HEK293 (cell line): Measurements from ENCODE around the gene UNC80.

Experiments used
- CTCF ChIA-PET: fragments of 350-600 bp; formaldehyde crosslinking; extraction: SDS; loops from one replicate; lab custom pipeline; 2021; ENCODE audit warnings: antibody characterized with exemption; lab: Yijun Ruan, JAX
- POLR2A ChIA-PET: fragments of 300-600 bp; formaldehyde crosslinking; extraction: SDS; loops from one replicate; lab custom pipeline; 2020; ENCODE audit warnings: antibody characterized with exemption, inconsistent platforms; lab: Yijun Ruan, JAX
- H3K27ac ChIP-seq: fragments of 200-500 bp; sonication (Bioruptor generic); 2 replicates; pipeline ENCODE4 v1.5.1; 2014; ENCODE audit warnings: low read depth, low read length, control low read depth, inconsistent platforms; ENCODE audit errors: extremely low read depth
- H3K36me3 ChIP-seq, 2 experiments: fragments of 200-500 bp in 1 of 2; sonication (Bioruptor generic) in 1 of 2; 1 replicate in 1 of 2; 2 replicates in 1 of 2; pipeline ENCODE4 v1.5.1; 2014 to 2017; ENCODE audit warnings: inconsistent platforms in 2 of 2, low read length in 2 of 2; ENCODE audit not compliant: control insufficient read depth in 2 of 2, insufficient read depth in 1 of 2
- H3K4me1 ChIP-seq: fragments of 200-500 bp; sonication (Bioruptor generic); 2 replicates; pipeline ENCODE4 v1.5.1; 2014; ENCODE audit warnings: mild to moderate bottlenecking, low read length, inconsistent platforms; ENCODE audit not compliant: control insufficient read depth, insufficient read depth
- H3K4me3 ChIP-seq: 2 replicates; pipeline ENCODE4 v1.5.1; 2011; ENCODE audit warnings: low read depth, mild to moderate bottlenecking, control low read depth, low read length, moderate library complexity
- H3K9me3 ChIP-seq: fragments of 200-500 bp; sonication (Bioruptor generic); 2 replicates; pipeline ENCODE4 v1.5.1; 2014; ENCODE audit warnings: low read depth, low read length, inconsistent platforms; ENCODE audit not compliant: control insufficient read depth, insufficient read depth
- GLIS2 ChIP-seq: fragments of 450-650 bp; formaldehyde crosslinking; IDR thresholded peaks from 2 replicates; pipeline ENCODE4 v1.5.1; 2016; ENCODE audit warnings: missing biosample characterization, missing genetic modification characterization
- MEIS1 ChIP-seq: sonication (generic); formaldehyde crosslinking; IDR thresholded peaks from 2 replicates; pipeline ENCODE4 v1.8.1; 2022; ENCODE audit warnings: missing genetic modification reagents, mild to moderate bottlenecking, borderline replicate concordance
- REPIN1 ChIP-seq: fragments of 450-650 bp; formaldehyde crosslinking; IDR thresholded peaks from 2 replicates; pipeline ENCODE4 v1.5.1; 2017; ENCODE audit warnings: missing biosample characterization, missing genetic modification characterization, low read depth
- REST ChIP-seq: fragments of 450-650 bp; formaldehyde crosslinking; IDR thresholded peaks from 2 replicates; pipeline ENCODE4 v1.5.1; 2016; ENCODE audit warnings: missing biosample characterization, missing genetic modification characterization
- SP7 ChIP-seq: fragments of 450-650 bp; formaldehyde crosslinking; IDR thresholded peaks from 2 replicates; pipeline ENCODE4 v1.5.1; 2016; ENCODE audit warnings: missing biosample characterization, missing genetic modification characterization
- TCF7L2 ChIP-seq: IDR thresholded peaks from 2 replicates; pipeline ENCODE4 v1.6.1; 2011; ENCODE audit warnings: low read depth, mild to moderate bottlenecking, inconsistent platforms, low read length, moderate library complexity, borderline replicate concordance
- ZBTB11 ChIP-seq: fragments of 450-650 bp; formaldehyde crosslinking; conservative IDR thresholded peaks from 2 replicates; pipeline ENCODE4 v1.5.1; 2016; ENCODE audit warnings: low read depth, missing biosample characterization, missing genetic modification characterization
- ZFHX2 ChIP-seq: fragments of 450-650 bp; formaldehyde crosslinking; conservative IDR thresholded peaks from 2 replicates; pipeline ENCODE4 v1.5.1; 2016; ENCODE audit warnings: missing biosample characterization, missing genetic modification characterization
- ZIC2 ChIP-seq: fragments of 450-650 bp; formaldehyde crosslinking; IDR thresholded peaks from 2 replicates; pipeline ENCODE4 v1.5.1; 2016; ENCODE audit warnings: missing biosample characterization, missing genetic modification characterization
- ZNF146 ChIP-seq: fragments of 450-650 bp; formaldehyde crosslinking; IDR thresholded peaks from 2 replicates; pipeline ENCODE4 v1.5.1; 2016; ENCODE audit warnings: missing biosample characterization, missing genetic modification characterization
- ZNF202 ChIP-seq: fragments of 450-650 bp; formaldehyde crosslinking; IDR thresholded peaks from 2 replicates; pipeline ENCODE4 v1.5.1; 2016; ENCODE audit warnings: missing biosample characterization, missing genetic modification characterization, borderline replicate concordance
- ZNF214 ChIP-seq: fragments of 450-650 bp; formaldehyde crosslinking; IDR thresholded peaks from 2 replicates; pipeline ENCODE4 v1.5.1; 2017; ENCODE audit warnings: missing biosample characterization, mild to moderate bottlenecking, missing genetic modification characterization, borderline replicate concordance
- ZNF280C ChIP-seq: fragments of 450-650 bp; formaldehyde crosslinking; IDR thresholded peaks from 2 replicates; pipeline ENCODE4 v1.5.1; 2016; ENCODE audit warnings: missing biosample characterization, missing genetic modification characterization
- ZNF394 ChIP-seq: fragments of 450-650 bp; formaldehyde crosslinking; IDR thresholded peaks from 2 replicates; pipeline ENCODE4 v1.5.1; 2016; ENCODE audit warnings: missing biosample characterization, missing genetic modification characterization, mild to moderate bottlenecking, moderate library complexity, borderline replicate concordance
- ZNF571 ChIP-seq: fragments of 450-650 bp; formaldehyde crosslinking; IDR thresholded peaks from 2 replicates; pipeline ENCODE4 v1.5.0; 2017; ENCODE audit warnings: missing biosample characterization, missing genetic modification characterization
- ZNF610 ChIP-seq: fragments of 450-650 bp; formaldehyde crosslinking; IDR thresholded peaks from 2 replicates; pipeline ENCODE4 v1.5.1; 2016; ENCODE audit warnings: missing biosample characterization, missing genetic modification characterization, borderline replicate concordance
- ZNF654 ChIP-seq: fragments of 450-650 bp; formaldehyde crosslinking; IDR thresholded peaks from 2 replicates; pipeline ENCODE4 v1.5.1; 2016; ENCODE audit warnings: low read depth, missing biosample characterization, missing genetic modification characterization
- ZNF664 ChIP-seq: fragments of 450-650 bp; formaldehyde crosslinking; IDR thresholded peaks from 2 replicates; pipeline ENCODE4 v1.5.1; 2016; ENCODE audit warnings: missing biosample characterization, missing genetic modification characterization
- ZNF747 ChIP-seq: fragments of 450-650 bp; formaldehyde crosslinking; IDR thresholded peaks from 2 replicates; pipeline ENCODE4 v1.5.1; 2016; ENCODE audit warnings: missing biosample characterization, missing genetic modification characterization
- ZNF76 ChIP-seq: fragments of 450-650 bp; formaldehyde crosslinking; IDR thresholded peaks from 2 replicates; pipeline ENCODE4; 2016; ENCODE audit warnings: low read depth, missing biosample characterization, missing genetic modification characterization, borderline replicate concordance
- ZNF785 ChIP-seq: fragments of 450-650 bp; formaldehyde crosslinking; IDR thresholded peaks from 2 replicates; pipeline ENCODE4 v1.5.1; 2016; ENCODE audit warnings: missing biosample characterization, missing genetic modification characterization
- ZNF792 ChIP-seq: fragments of 450-650 bp; formaldehyde crosslinking; IDR thresholded peaks from 2 replicates; pipeline ENCODE4 v1.5.1; 2016; ENCODE audit warnings: missing biosample characterization, missing genetic modification characterization
- TF ChIP-seq, protein P1 (sequence below): fragments of 450-650 bp; formaldehyde crosslinking; IDR thresholded peaks from 2 replicates; pipeline ENCODE4 v1.5.1; 2016; ENCODE audit warnings: missing biosample characterization, missing genetic modification characterization, low read depth
- TF ChIP-seq, protein P2 (sequence below): fragments of 450-650 bp; formaldehyde crosslinking; IDR thresholded peaks from 2 replicates; pipeline ENCODE4 v1.5.1; 2017; ENCODE audit warnings: missing biosample characterization, missing genetic modification characterization

The UNC80 gene

DNA sequence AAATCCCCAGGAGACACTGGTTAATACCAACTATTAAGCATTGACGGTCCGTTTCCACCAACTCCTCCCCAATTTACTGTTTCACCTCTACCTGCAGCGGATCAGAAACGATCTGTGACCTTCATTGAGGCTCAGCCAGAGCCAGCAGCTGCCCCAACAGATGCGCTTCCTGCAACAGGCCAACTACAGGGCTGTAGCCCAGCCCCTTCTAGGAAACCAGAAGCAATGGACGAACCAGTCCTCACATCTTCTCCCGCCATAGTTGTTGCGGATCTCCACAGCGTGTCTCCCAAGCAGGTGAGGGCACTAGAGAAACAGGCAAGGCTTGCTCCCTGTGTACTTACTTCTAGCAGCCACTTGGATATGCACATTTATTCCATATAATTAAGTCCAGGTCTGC, 222.3 kb downstream of the UNC80 start:
- POLR2A ChIA-PET, result no interaction called here
- Histone ChIP-seq H3K4me3 (no peak overlapping the region), H3K4me1 (no peaks in the 10 kb centered on the region), H3K9me3 (no peaks in the 10 kb centered on the region), H3K27ac (no peak overlapping the region), H3K36me3 (no peaks in the 10 kb centered on the region)
- TF ChIP-seq ZNF654 (no peak), ZNF394 (tag by site-specific recombination) (no peak), GLIS2 (tag by site-specific recombination) (no peak), ZNF76 (tag by site-specific recombination) (no peak), ZNF571 (no peak), ZNF785 (tag by site-specific recombination) (no peak), ZNF747 (tag by site-specific recombination) (no peak), REST (tag by site-specific recombination) (no peak), TCF7L2 (no peak), ZNF792 (no peak), SP7 (tag by site-specific recombination) (no peak), ZIC2 (tag by site-specific recombination) (no peak), ZNF664 (tag by site-specific recombination) (no peak), ZNF214 (tag by site-specific recombination) (no peak), ZNF610 (tag by site-specific recombination) (no peak), REPIN1 (tag by site-specific recombination) (no peak)
- TF ChIP-seq, protein P1, sequence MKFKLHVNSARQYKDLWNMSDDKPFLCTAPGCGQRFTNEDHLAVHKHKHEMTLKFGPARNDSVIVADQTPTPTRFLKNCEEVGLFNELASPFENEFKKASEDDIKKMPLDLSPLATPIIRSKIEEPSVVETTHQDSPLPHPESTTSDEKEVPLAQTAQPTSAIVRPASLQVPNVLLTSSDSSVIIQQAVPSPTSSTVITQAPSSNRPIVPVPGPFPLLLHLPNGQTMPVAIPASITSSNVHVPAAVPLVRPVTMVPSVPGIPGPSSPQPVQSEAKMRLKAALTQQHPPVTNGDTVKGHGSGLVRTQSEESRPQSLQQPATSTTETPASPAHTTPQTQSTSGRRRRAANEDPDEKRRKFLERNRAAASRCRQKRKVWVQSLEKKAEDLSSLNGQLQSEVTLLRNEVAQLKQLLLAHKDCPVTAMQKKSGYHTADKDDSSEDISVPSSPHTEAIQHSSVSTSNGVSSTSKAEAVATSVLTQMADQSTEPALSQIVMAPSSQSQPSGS, result no peak
- TF ChIP-seq, protein P2, sequence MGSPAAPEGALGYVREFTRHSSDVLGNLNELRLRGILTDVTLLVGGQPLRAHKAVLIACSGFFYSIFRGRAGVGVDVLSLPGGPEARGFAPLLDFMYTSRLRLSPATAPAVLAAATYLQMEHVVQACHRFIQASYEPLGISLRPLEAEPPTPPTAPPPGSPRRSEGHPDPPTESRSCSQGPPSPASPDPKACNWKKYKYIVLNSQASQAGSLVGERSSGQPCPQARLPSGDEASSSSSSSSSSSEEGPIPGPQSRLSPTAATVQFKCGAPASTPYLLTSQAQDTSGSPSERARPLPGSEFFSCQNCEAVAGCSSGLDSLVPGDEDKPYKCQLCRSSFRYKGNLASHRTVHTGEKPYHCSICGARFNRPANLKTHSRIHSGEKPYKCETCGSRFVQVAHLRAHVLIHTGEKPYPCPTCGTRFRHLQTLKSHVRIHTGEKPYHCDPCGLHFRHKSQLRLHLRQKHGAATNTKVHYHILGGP (tag by site-specific recombination), result no peak
- CTCF ChIA-PET, result interaction anchor here (1.3 to 2.7 kb wide), 2 partner anchors 202 kb away, joined by 5 to 16 read pairs; no protein-coding TSS in a partner anchor

DNA sequence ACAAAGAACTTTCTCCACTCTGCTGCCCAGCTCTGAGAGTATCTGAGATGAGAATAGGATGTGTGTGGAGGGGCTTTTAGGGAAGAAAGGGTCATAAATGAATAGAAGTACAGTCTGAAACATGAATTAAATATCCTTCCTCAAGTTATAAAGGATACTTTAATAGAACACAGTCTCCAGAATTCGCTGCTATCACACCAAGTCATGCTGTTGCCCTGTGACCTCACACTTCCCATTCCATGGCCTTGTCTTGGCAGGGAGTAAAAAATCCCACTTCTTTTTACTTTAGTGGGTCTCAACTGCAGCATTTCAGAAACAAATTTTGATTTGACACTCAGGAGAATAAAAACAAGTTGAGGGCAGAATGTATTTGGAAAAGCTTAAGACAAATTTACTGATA, 227.0 kb downstream of the UNC80 start:
- H3K4me3 ChIP-seq, result no peak overlapping the region
- no peak overlapping the region for H3K27ac ChIP-seq
- H3K36me3 ChIP-seq, result no peaks in the 10 kb centered on the region
- H3K9me3 ChIP-seq, result no peaks in the 10 kb centered on the region
- ChIA-PET POLR2A (no interaction called here), CTCF (interaction anchor here (0.6 to 1.2 kb wide), 3 partner anchors 21 to 62 kb away, joined by 3 to 5 read pairs (median 3); no protein-coding TSS in a partner anchor)
- peaks cover 3% of the 10 kb centered on the region; the same call in 1 of the 2 replicates for H3K4me1 ChIP-seq
- TF ChIP-seq ZNF146 (no peak), ZNF280C (tag by site-specific recombination) (no peak), ZBTB11 (no peak), ZFHX2 (no peak), MEIS1 (CRISPR knock-in tag) (no peak), ZNF202 (tag by site-specific recombination) (no peak), ZNF785 (tag by site-specific recombination) (no peak)
